Activated CD4-positive, alpha-beta T cell treated with anti-CD3 and anti-CD28 coated beads, Interleukin-2, amount 10 ng/mL, durations not matched to agents 7 days and 5 days (primary cell): Measurements from ENCODE around the gene HBM. TPM values are rescaled to one million over a fixed set of nuclear protein-coding genes. Genes with fewer than 3 reads are reported as not detected.
A peak's percentile ranks its signal among the peaks of the same experiment; 100 is the strongest.

Experiments used
- CTCF ChIA-PET: fragments of 350-600 bp; sonication (Branson Sonifier 250); formaldehyde crosslinking; loops from one replicate; lab custom pipeline; 2021; ENCODE audit warnings: antibody characterized with exemption; lab: Charles Lee
- POLR2A ChIA-PET: fragments of 350-600 bp; sonication (Branson Sonifier 250); formaldehyde crosslinking; loops from one replicate; lab custom pipeline; 2021; ENCODE audit warnings: antibody characterized with exemption; lab: Charles Lee
- DNase-seq: peaks from one replicate; pipeline ENCODE4 v3.0.0-alpha.2; 2020
- H3K27ac Mint-ChIP-seq: one replicate; pipeline ENCODE4 v1.8.0; 2021; ENCODE audit warnings: mild to moderate bottlenecking, moderate library complexity, mixed read lengths
- H3K27me3 Mint-ChIP-seq: one replicate; pipeline ENCODE4 v1.8.0; 2021; ENCODE audit warnings: mixed read lengths
- H3K36me3 Mint-ChIP-seq: one replicate; pipeline ENCODE4 v1.8.0; 2021; ENCODE audit warnings: low read depth, mixed read lengths
- H3K4me1 Mint-ChIP-seq: one replicate; pipeline ENCODE4 v1.8.0; 2021; ENCODE audit warnings: mixed read lengths
- H3K4me3 Mint-ChIP-seq: one replicate; pipeline ENCODE4 v1.8.0; 2021; ENCODE audit warnings: mild to moderate bottlenecking, moderate library complexity, mixed read lengths
- H3K9me3 Mint-ChIP-seq: one replicate; pipeline ENCODE4 v1.8.0; 2021; ENCODE audit warnings: mixed read lengths
- total RNA-seq, 2 experiments: library from RNA; stranded (reverse); gene quantifications; one replicate each; pipeline ENCODE4 v1.2.3, GENCODE V29; 2021

The HBM gene
- total RNA-seq, 2 experiments from 2014 or later: not detected

- Mint-ChIP-seq H3K27me3 (no peaks in the 10 kb centered on the region), H3K9me3 (no peaks in the 10 kb centered on the region), H3K4me1 (peaks cover 38% of the 10 kb centered on the region), H3K36me3 (no peaks in the 10 kb centered on the region), H3K27ac (no peak overlapping the region), H3K4me3 (no peak overlapping the region)
- ChIA-PET CTCF (no interaction called here), POLR2A (no interaction called here)
- no peak for DNase-seq
These were observed 35.1 kb upstream of the HBM start for GRCh38 chr16:130533-131173.

GRCh38 chr16:132120-132519 lies 33.7 kb upstream of the HBM start:
- Mint-ChIP-seq H3K4me3 (no peak overlapping the region), H3K4me1 (peaks cover 43% of the 10 kb centered on the region), H3K36me3 (peaks cover 4% of the 10 kb centered on the region), H3K27me3 (no peaks in the 10 kb centered on the region), H3K27ac (peak overlapping the region; percentile 50), H3K9me3 (no peaks in the 10 kb centered on the region)
- DNase-seq: no peak
- POLR2A ChIA-PET: no interaction called here
- CTCF ChIA-PET: interaction anchor here (1.6 kb wide), 1 partner anchor 35 kb away, joined by 6 read pairs; no protein-coding TSS in a partner anchor

GRCh38 chr16:133716-134115 lies 32.1 kb upstream of the HBM start:
- Mint-ChIP-seq H3K4me3 (no peak overlapping the region), H3K9me3 (no peaks in the 10 kb centered on the region), H3K36me3 (peaks cover 4% of the 10 kb centered on the region), H3K27ac (no peak overlapping the region), H3K27me3 (no peaks in the 10 kb centered on the region), H3K4me1 (peaks cover 49% of the 10 kb centered on the region)
- POLR2A ChIA-PET: no interaction called here
- DNase-seq: no peak
- CTCF ChIA-PET: interaction anchor here (1.2 to 1.6 kb wide), 4 partner anchors 9 to 68 kb away, joined by 3 to 6 read pairs (median 5); no protein-coding TSS in a partner anchor

GRCh38 chr16:138049-138417 lies 27.7 kb upstream of the HBM start:
- Mint-ChIP-seq H3K36me3 (peaks cover 4% of the 10 kb centered on the region), H3K9me3 (no peaks in the 10 kb centered on the region), H3K4me1 (peaks cover 28% of the 10 kb centered on the region), H3K27ac (peak overlapping the region; percentile 88), H3K4me3 (peak overlapping the region; percentile 80), H3K27me3 (peaks cover 4% of the 10 kb centered on the region)
- CTCF ChIA-PET: interaction anchor here (0.7 kb wide), 1 partner anchor 29 kb away, joined by 4 read pairs; no protein-coding TSS in a partner anchor
- POLR2A ChIA-PET: no interaction called here
- peak; percentile 22 for DNase-seq

- Mint-ChIP-seq H3K36me3 (peaks cover 4% of the 10 kb centered on the region), H3K4me3 (peak overlapping the region; percentile 95), H3K9me3 (no peaks in the 10 kb centered on the region), H3K27ac (peak overlapping the region; percentile 68), H3K4me1 (peaks cover 15% of the 10 kb centered on the region), H3K27me3 (peaks cover 14% of the 10 kb centered on the region)
- no peak for DNase-seq
- ChIA-PET CTCF (interaction anchor here (1.4 kb wide), 1 partner anchor 44 kb away, joined by 5 read pairs; no protein-coding TSS in a partner anchor), POLR2A (no interaction called here)
These were observed 25.5 kb upstream of the HBM start for GRCh38 chr16:140175-140857.

GRCh38 chr16:142405-142967 lies 23.3 kb upstream of the HBM start:
- ChIA-PET POLR2A (no interaction called here), CTCF (interaction anchor here (1.4 kb wide), 1 partner anchor 36 kb away, joined by 7 read pairs; no protein-coding TSS in a partner anchor)
- no peaks in the 10 kb centered on the region for H3K9me3 Mint-ChIP-seq

GRCh38 chr16:143047-143446 lies 22.7 kb upstream of the HBM start:
- POLR2A ChIA-PET: no interaction called here
- DNase-seq: no peak
- Mint-ChIP-seq H3K27ac (no peak overlapping the region), H3K9me3 (no peaks in the 10 kb centered on the region), H3K27me3 (peaks cover 14% of the 10 kb centered on the region), H3K4me3 (no peak overlapping the region), H3K36me3 (no peaks in the 10 kb centered on the region), H3K4me1 (peaks cover 2% of the 10 kb centered on the region)
- CTCF ChIA-PET: interaction anchor here (1.4 kb wide), 1 partner anchor 36 kb away, joined by 7 read pairs; no protein-coding TSS in a partner anchor

More at GRCh38 chr16:142405-142967, 23.3 kb upstream of the HBM start:
- no peak for DNase-seq
- Mint-ChIP-seq H3K36me3 (no peaks in the 10 kb centered on the region), H3K4me3 (no peak overlapping the region), H3K27ac (no peak overlapping the region), H3K4me1 (peaks cover 4% of the 10 kb centered on the region), H3K27me3 (peaks cover 14% of the 10 kb centered on the region)

- POLR2A ChIA-PET: no interaction called here
- H3K4me1 Mint-ChIP-seq: peaks cover 2% of the 10 kb centered on the region
- no peak overlapping the region for H3K27ac Mint-ChIP-seq
- H3K27me3 Mint-ChIP-seq: peaks cover 14% of the 10 kb centered on the region
- no peak overlapping the region for H3K4me3 Mint-ChIP-seq
- no peak for DNase-seq
- no peaks in the 10 kb centered on the region for H3K36me3 Mint-ChIP-seq
- CTCF ChIA-PET: no interaction called here
- H3K9me3 Mint-ChIP-seq: no peaks in the 10 kb centered on the region
These were observed 22.3 kb upstream of the HBM start for GRCh38 chr16:143456-143855.

GRCh38 chr16:144797-145252 lies 21.0 kb upstream of the HBM start:
- ChIA-PET POLR2A (no interaction called here), CTCF (no interaction called here)
- H3K36me3 Mint-ChIP-seq: no peaks in the 10 kb centered on the region
- H3K27ac Mint-ChIP-seq: no peak overlapping the region
- H3K27me3 Mint-ChIP-seq: peaks cover 23% of the 10 kb centered on the region
- no peaks in the 10 kb centered on the region for H3K9me3 Mint-ChIP-seq
- no peaks in the 10 kb centered on the region for H3K4me1 Mint-ChIP-seq
- no peak for DNase-seq
- no peak overlapping the region for H3K4me3 Mint-ChIP-seq

GRCh38 chr16:146646-147045 lies 19.1 kb upstream of the HBM start:
- Mint-ChIP-seq H3K9me3 (no peaks in the 10 kb centered on the region), H3K4me1 (no peaks in the 10 kb centered on the region), H3K27me3 (peaks cover 23% of the 10 kb centered on the region), H3K4me3 (no peak overlapping the region), H3K27ac (no peak overlapping the region), H3K36me3 (no peaks in the 10 kb centered on the region)
- POLR2A ChIA-PET: no interaction called here
- CTCF ChIA-PET: interaction anchor here (0.6 kb wide), 1 partner anchor 195 kb away, joined by 3 read pairs; no protein-coding TSS in a partner anchor
- no peak for DNase-seq

- Mint-ChIP-seq H3K4me1 (no peaks in the 10 kb centered on the region), H3K27me3 (peaks cover 25% of the 10 kb centered on the region), H3K27ac (no peak overlapping the region), H3K9me3 (no peaks in the 10 kb centered on the region), H3K36me3 (no peaks in the 10 kb centered on the region), H3K4me3 (no peak overlapping the region)
- CTCF ChIA-PET: interaction anchor here (0.7 to 1.8 kb wide), 2 partner anchors 31 to 52 kb away, joined by 4 read pairs; no protein-coding TSS in a partner anchor
- POLR2A ChIA-PET: no interaction called here
- no peak for DNase-seq
These were observed 16.6 kb upstream of the HBM start for GRCh38 chr16:149024-149660.

GRCh38 chr16:152141-153128 lies 13.3 kb upstream of the HBM start, which contains the start of gene HBZ:
HBZ (plus strand) TSS chr16:152644; CDS start chr16:152910, 266 bp downstream.
- no peak for DNase-seq
- ChIA-PET POLR2A (no interaction called here), CTCF (no interaction called here)
- no peaks in the 10 kb centered on the region for H3K9me3 Mint-ChIP-seq
- no peak within 1 kb of the TSS for H3K27ac Mint-ChIP-seq
- no peak within 1 kb of the TSS for H3K4me3 Mint-ChIP-seq
- peaks cover 34% of the 10 kb centered on the region for H3K27me3 Mint-ChIP-seq
- H3K36me3 Mint-ChIP-seq: no peaks in the 10 kb centered on the region
- peaks cover 5% of the 10 kb centered on the region for H3K4me1 Mint-ChIP-seq
